Ascending aorta (tissue), 2 donors: ENCODE data around the gene SPRYD7. TPM values are rescaled to one million over a fixed set of nuclear protein-coding genes. Genes with fewer than 3 reads are reported as not detected.
"Not testable (repeated sequence)": the region's sequence is repeated elsewhere in the genome, so short reads cannot be mapped to it uniquely, and the experiment has no call there.

ENCODE experiments used
- DNase-seq, 2 donors: peaks; one replicate each; pipeline ENCODE4 v3.0.0-alpha.2; 2019; ENCODE audit warnings: low spot score in 2 of 2
- H3K27ac ChIP-seq, 2 donors: fragments of 200-600 bp; sonication (generic); one replicate each; pipeline ENCODE4 v1.5.1; 2016 to 2017; ENCODE audit warnings: mild to moderate bottlenecking in 1 of 2
- H3K27me3 ChIP-seq: fragments of 200-600 bp; sonication (generic); one replicate; pipeline ENCODE4 v1.5.1; 2017
- H3K36me3 ChIP-seq, 2 donors: fragments of 200-600 bp; sonication (generic); one replicate each; pipeline ENCODE4 v1.5.1; 2016
- H3K4me1 ChIP-seq, 2 donors: fragments of 200-600 bp; sonication (generic); one replicate each; pipeline ENCODE4 v1.5.1; 2016 to 2017; ENCODE audit warnings: mild to moderate bottlenecking in 1 of 2
- H3K4me3 ChIP-seq, 2 donors: fragments of 200-600 bp; sonication (generic); one replicate each; pipeline ENCODE4 v1.5.1; 2016 to 2017; ENCODE audit warnings: mild to moderate bottlenecking in 1 of 2
- H3K9me3 ChIP-seq, 2 donors: fragments of 200-600 bp; sonication (generic); one replicate each; pipeline ENCODE4 v1.5.1; 2016
- intact Hi-C: fragments of 100-400 bp; cut with DNase I; formaldehyde crosslinking; loops from one replicate; pipeline ENCODE4 v1.15.1; 2023
- total RNA-seq: library from RNA; depleted of rRNA; stranded (reverse); fragments of >200 nt; gene quantifications from one replicate; pipeline ENCODE4 v1.1.0, GENCODE V29; 2016
- TF ChIP-seq, protein P1 (sequence below), 3 experiments: fragments of 200-600 bp in 2 of 3; fragments of 450-650 bp in 1 of 3; sonication (generic) in 2 of 3; IDR thresholded peaks; one replicate each; pipeline ENCODE4 v1.5.1; 2016 to 2019; ENCODE audit warnings: antibody characterized with exemption in 3 of 3, mild to moderate bottlenecking in 1 of 3, moderate library complexity in 1 of 3

SPRYD7 gene
- total RNA-seq, 1 donor from 2014 or later = 1.7 TPM

DNA sequence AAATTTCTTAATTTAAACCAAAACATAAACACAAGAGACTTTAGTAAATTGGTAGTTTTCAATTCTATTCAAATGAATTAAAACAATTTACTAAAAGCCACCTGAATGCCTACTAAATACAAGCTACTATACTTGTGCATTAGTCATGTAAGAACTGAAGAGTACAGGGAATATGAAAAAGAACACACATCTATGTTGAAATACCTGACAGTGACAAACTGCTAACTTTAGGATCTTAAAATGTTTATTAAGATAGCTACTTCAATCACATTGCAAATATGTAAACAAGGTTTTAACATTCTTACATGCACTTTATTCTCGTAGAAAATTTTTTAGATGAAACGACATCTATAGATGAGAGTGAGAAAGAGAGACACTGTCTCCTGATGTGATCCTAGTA lies 4.1 kb downstream of the SPRYD7 start:
- H3K27me3 ChIP-seq = no peaks in the 10 kb centered on the region
- peaks cover 7 to 9% of the 10 kb centered on the region in 2 donors for H3K36me3 ChIP-seq
- H3K27ac ChIP-seq = no peak overlapping the region
- DNase-seq = no peak
- H3K4me3 ChIP-seq = no peak overlapping the region
- intact Hi-C loops = loop anchor here (10.0 kb wide), 1 partner anchor 237 kb away; the partner anchor contains the start of gene EBPL
- no peaks in the 10 kb centered on the region for H3K9me3 ChIP-seq
- TF ChIP-seq, protein P1, sequence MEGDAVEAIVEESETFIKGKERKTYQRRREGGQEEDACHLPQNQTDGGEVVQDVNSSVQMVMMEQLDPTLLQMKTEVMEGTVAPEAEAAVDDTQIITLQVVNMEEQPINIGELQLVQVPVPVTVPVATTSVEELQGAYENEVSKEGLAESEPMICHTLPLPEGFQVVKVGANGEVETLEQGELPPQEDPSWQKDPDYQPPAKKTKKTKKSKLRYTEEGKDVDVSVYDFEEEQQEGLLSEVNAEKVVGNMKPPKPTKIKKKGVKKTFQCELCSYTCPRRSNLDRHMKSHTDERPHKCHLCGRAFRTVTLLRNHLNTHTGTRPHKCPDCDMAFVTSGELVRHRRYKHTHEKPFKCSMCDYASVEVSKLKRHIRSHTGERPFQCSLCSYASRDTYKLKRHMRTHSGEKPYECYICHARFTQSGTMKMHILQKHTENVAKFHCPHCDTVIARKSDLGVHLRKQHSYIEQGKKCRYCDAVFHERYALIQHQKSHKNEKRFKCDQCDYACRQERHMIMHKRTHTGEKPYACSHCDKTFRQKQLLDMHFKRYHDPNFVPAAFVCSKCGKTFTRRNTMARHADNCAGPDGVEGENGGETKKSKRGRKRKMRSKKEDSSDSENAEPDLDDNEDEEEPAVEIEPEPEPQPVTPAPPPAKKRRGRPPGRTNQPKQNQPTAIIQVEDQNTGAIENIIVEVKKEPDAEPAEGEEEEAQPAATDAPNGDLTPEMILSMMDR (IDR thresholded peaks at IDR 0.05) = no peak
- peaks cover 0 to 16% of the 10 kb centered on the region in 2 donors for H3K4me1 ChIP-seq

DNA sequence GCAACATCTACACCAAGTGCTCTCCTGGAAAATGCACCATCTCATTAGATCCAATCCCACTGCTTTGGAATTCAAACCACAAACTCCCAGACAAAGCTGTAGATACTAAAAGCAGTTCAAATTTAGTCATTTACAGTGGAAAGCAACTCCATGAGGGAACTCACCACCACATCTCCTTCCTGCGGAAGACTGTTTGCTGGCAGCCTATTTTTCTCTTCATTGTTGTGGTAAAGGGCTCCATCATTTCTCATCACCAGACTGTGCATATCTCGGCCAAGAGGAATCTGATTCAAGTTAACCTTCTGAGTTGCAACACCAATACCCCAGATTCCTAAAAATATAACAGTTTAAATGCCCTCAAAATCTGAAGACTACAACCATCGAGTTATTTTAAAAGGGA lies 8.4 kb downstream of the SPRYD7 start:
- no peak overlapping the region for H3K4me3 ChIP-seq
- H3K36me3 ChIP-seq = peaks cover 26 to 30% of the 10 kb centered on the region in 2 donors
- intact Hi-C loops = no loop called here
- H3K4me1 ChIP-seq = peaks cover 0 to under 1% of the 10 kb centered on the region in 2 donors
- H3K9me3 ChIP-seq = no peaks in the 10 kb centered on the region
- no peak overlapping the region for H3K27ac ChIP-seq
- no peak for DNase-seq
- no peaks in the 10 kb centered on the region for H3K27me3 ChIP-seq
- TF ChIP-seq, protein P1 (IDR thresholded peaks at IDR 0.05) = no peak

DNA sequence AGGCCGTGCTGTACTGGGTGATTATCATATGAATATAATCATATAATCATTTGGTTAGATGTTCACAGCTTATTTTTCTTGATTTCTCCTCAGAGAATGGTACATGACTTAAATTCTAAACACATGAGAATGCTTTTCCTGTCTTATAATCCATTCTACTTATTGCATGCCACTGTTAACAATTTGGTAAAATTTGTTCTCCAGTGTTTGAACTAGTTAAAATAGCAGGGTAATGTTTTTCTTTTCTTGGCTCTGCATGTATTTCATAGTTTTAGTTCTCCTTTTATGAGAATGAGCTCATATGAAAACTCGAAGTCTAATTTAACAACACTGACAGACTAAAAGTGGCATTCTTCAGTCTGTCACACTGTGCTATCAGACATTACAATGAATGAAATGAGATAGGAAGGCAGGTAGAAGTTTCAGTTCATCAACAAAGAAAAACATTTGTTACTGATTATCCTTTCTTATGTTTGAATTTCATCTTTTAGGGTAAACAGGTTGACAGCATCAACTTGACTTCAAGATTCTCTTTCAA lies 10.2 kb downstream of the SPRYD7 start:
- peaks cover 28 to 38% of the 10 kb centered on the region in 2 donors for H3K36me3 ChIP-seq

DNA sequence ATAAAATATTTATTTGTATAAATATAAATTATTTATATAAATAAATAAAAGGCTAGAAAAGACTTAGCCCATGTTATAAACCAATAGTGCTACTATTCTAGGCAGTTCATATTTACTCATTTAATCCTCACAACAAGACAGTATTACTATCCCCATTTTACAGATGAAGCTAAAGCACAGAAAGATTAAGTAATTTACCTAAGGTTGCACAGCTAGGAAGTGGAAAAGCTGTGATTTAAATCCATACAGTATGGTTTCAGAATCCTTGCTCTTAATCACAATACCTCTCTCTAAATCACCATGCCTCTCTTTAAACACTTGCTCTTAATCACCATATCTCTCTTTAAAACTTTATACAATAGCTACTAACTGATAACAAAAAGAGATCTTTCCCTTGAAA lies 13.8 kb downstream of the SPRYD7 start:
- Histone ChIP-seq H3K36me3 (peaks cover 52 to 64% of the 10 kb centered on the region in 2 donors), H3K27me3 (no peaks in the 10 kb centered on the region)
- TF ChIP-seq, protein P1 (IDR thresholded peaks at IDR 0.05) = no peak

More for the DNA sequence above, 10.2 kb downstream of the SPRYD7 start:
- intact Hi-C loops = no loop called here
- H3K27ac ChIP-seq = no peak overlapping the region
- no peaks in the 10 kb centered on the region for H3K9me3 ChIP-seq
- no peak overlapping the region for H3K4me3 ChIP-seq
- TF ChIP-seq, protein P1 (IDR thresholded peaks at IDR 0.05) = no peak
- no peaks in the 10 kb centered on the region for H3K27me3 ChIP-seq
- no peaks in the 10 kb centered on the region for H3K4me1 ChIP-seq
- DNase-seq = no peak

DNA sequence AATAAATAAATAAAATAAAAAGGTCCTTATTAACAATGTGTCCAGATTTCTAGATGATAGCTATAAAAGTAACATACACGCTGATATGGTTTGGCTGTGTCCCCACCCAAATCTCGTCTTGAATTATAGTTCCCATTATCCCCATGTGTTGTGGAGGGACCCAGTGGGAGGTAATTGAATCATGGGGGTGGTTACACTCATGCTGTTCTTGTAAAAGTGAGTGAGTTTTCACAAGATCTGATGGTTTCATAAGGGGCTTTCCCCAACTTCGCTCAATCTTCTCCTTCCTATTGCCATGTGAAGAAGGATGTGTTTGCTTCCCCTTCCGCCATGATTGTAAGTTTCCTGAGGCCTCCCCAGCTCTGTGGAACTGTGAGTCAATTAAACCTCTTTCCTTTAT lies 15.2 kb downstream of the SPRYD7 start:
- H3K4me3 ChIP-seq, intact Hi-C loops, H3K4me1 ChIP-seq, H3K27me3 ChIP-seq, H3K9me3 ChIP-seq, DNase-seq, H3K27ac ChIP-seq: not testable (repeated sequence)
- peaks cover 59 to 77% of the 10 kb centered on the region in 2 donors for H3K36me3 ChIP-seq

More for the DNA sequence above, 13.8 kb downstream of the SPRYD7 start:
- intact Hi-C loops = no loop called here
- H3K4me3 ChIP-seq = no peak overlapping the region
- no peaks in the 10 kb centered on the region for H3K4me1 ChIP-seq
- no peaks in the 10 kb centered on the region for H3K9me3 ChIP-seq
- H3K27ac ChIP-seq = no peak overlapping the region
- no peak for DNase-seq

DNA sequence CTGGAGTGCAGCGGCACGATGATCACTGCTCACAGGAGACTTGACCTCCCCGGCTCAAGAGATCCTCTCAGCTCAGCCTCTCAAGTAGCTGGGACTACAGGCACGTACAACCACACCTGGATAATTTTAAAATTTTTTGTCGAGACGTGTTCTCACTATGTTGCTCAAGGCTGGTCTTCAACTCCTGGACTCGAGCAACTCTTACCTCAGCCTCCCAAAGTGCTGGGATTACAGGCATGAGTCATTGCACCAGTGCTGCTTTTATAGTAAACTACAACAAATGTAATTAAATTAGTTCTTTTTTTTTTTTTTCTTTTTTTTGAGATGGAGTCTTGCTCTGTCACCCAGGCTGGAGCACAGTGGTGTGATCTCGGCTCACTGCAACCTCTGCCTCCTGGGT lies 18.0 kb downstream of the SPRYD7 start:
- H3K27ac ChIP-seq, H3K27me3 ChIP-seq, H3K4me3 ChIP-seq, intact Hi-C loops, H3K4me1 ChIP-seq, H3K9me3 ChIP-seq, DNase-seq: not testable (repeated sequence)
- H3K36me3 ChIP-seq = peaks cover 41 to 78% of the 10 kb centered on the region in 2 donors

DNA sequence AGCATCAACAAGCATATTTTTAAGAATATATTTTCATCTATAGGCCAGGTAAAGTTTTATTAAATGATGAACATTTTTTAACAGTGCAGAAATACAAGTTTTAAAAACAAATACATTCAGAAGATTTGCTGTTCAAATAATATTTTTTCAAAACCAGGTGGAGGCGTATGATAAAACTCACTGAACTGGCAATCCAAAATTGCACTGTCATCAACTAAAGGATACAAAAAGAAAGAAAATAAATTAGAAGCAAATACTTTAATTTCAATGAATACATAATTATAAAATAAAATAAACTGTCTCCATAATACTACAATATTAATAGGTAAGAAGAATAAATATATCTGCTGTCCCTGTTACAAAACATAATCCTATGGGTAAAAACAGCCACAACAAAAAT lies 21.2 kb downstream of the SPRYD7 start:
- TF ChIP-seq, protein P1 (IDR thresholded peaks at IDR 0.05) = no peak
- H3K36me3 ChIP-seq = peaks cover 28 to 78% of the 10 kb centered on the region in 2 donors
- H3K27me3 ChIP-seq = no peaks in the 10 kb centered on the region
- no peak for DNase-seq
- no peaks in the 10 kb centered on the region for H3K9me3 ChIP-seq
- no peak overlapping the region for H3K27ac ChIP-seq
- no peaks in the 10 kb centered on the region for H3K4me1 ChIP-seq
- no peak overlapping the region for H3K4me3 ChIP-seq
- intact Hi-C loops = no loop called here
